ENCODE results near the gene LIMS1.
"Not testable (repeated sequence)": the region's sequence is repeated elsewhere in the genome, so short reads cannot be mapped to it uniquely, and the experiment has no call there.

Gene LIMS1

GRCh38 chr2:108533832-108534583 lies at the start of gene LIMS1:
TSS of gene LIMS1 (plus strand) at chr2:108534470. CDS start at chr2:108534563, 93 bp downstream.
- DNase-seq (ENCODE audit: low spot score): peak; percentile 68

- DNase-seq (ENCODE audit: low spot score): no peak
Observed at GRCh38 chr2:108485253-108485652, 49.0 kb upstream of the LIMS1 start.

GRCh38 chr2:108490506-108491122 lies 43.7 kb upstream of the LIMS1 start:
- no peak for DNase-seq (ENCODE audit: low spot score)

- no peak for DNase-seq (ENCODE audit: low spot score)
Observed at GRCh38 chr2:108491848-108492247, 42.4 kb upstream of the LIMS1 start.

GRCh38 chr2:108492364-108492763 lies 41.9 kb upstream of the LIMS1 start:
- DNase-seq (ENCODE audit: low spot score): no peak

GRCh38 chr2:108496167-108496566 lies 38.1 kb upstream of the LIMS1 start:
- not testable (repeated sequence) for DNase-seq (ENCODE audit: low spot score)

GRCh38 chr2:108507620-108508019 lies 26.6 kb upstream of the LIMS1 start:
- not testable (repeated sequence) for DNase-seq (ENCODE audit: low spot score)

- not testable (repeated sequence) for DNase-seq (ENCODE audit: low spot score)
Observed at GRCh38 chr2:108512431-108512830, 21.8 kb upstream of the LIMS1 start.

- not testable (repeated sequence) for DNase-seq (ENCODE audit: low spot score)
Observed at GRCh38 chr2:108514478-108514877, 19.8 kb upstream of the LIMS1 start.

GRCh38 chr2:108524688-108525087 lies 9.6 kb upstream of the LIMS1 start:
- DNase-seq (ENCODE audit: low spot score): not testable (repeated sequence)

GRCh38 chr2:108525258-108525657 lies 9.0 kb upstream of the LIMS1 start:
- not testable (repeated sequence) for DNase-seq (ENCODE audit: low spot score)

- no peak for DNase-seq (ENCODE audit: low spot score)
Observed at GRCh38 chr2:108531674-108532055, 2.6 kb upstream of the LIMS1 start.

- peak; percentile 40 for DNase-seq (ENCODE audit: low spot score)
Observed at GRCh38 chr2:108534584-108535356, 500 bp downstream of the LIMS1 start.

- DNase-seq (ENCODE audit: low spot score): peak; percentile 37
Observed at GRCh38 chr2:108535357-108535631, 1.0 kb downstream of the LIMS1 start.

GRCh38 chr2:108536133-108536780 lies 2.0 kb downstream of the LIMS1 start:
- DNase-seq (ENCODE audit: low spot score): no peak

- no peak for DNase-seq (ENCODE audit: low spot score)
Observed at GRCh38 chr2:108536911-108537310, 2.6 kb downstream of the LIMS1 start.

- DNase-seq (ENCODE audit: low spot score): no peak
Observed at GRCh38 chr2:108538000-108538625, 3.8 kb downstream of the LIMS1 start.

- DNase-seq (ENCODE audit: low spot score): no peak
Observed at GRCh38 chr2:108541451-108541850, 7.2 kb downstream of the LIMS1 start.

GRCh38 chr2:108542071-108542470 lies 7.8 kb downstream of the LIMS1 start:
- DNase-seq (ENCODE audit: low spot score): no peak

GRCh38 chr2:108547606-108548005 lies 13.3 kb downstream of the LIMS1 start:
- DNase-seq (ENCODE audit: low spot score): no peak

- no peak for DNase-seq (ENCODE audit: low spot score)
Observed at GRCh38 chr2:108548208-108549003, 14.1 kb downstream of the LIMS1 start.
